ENCODE measurements around the gene OR4D11. TPM values are rescaled to one million over a fixed set of nuclear protein-coding genes. Genes with fewer than 3 reads are reported as not detected.
A peak's percentile ranks its signal among the peaks of the same experiment; 100 is the strongest.

OR4D11 gene
- total and polyA plus RNA-seq, 9 of the 15 experiments (the other 6 are each of a cell fraction or from before 2014, with no cell fraction given): not detected

DNA sequence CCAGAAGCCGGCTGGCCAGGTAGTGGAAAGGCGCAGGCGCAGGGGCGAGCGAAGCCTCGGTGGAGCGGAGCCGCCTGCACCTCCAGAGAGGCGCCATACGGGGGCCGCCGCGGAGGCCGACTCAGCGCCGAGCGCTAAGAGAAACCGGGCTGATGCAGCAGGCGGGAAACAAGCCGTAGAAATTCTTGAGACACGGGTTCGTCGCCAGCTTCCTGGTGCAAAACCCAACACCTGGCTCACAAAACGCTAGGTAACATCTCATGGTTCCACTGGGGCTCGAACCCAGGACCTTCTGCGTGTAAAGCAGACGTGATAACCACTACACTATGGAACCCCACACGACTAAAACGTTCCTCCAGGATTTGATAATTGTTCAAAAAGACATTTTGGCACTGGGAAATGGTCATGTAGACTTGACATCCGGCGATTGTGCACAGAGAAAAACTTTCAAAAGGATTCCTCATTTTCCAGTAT lies 47.0 kb downstream of the OR4D11 start (continued):
- TF ChIP-seq TSHZ1 (CRISPR knock-in tag; IDR thresholded peaks at IDR 0.05): no peak
- no peak for TF ChIP-seq ZNF609 (CRISPR knock-in tag; IDR thresholded peaks at IDR 0.05; ENCODE audit: borderline replicate concordance)
- TF ChIP-seq EP300 (IDR thresholded peaks at IDR 0.05; ENCODE audit: low read length): peak; percentile 49
- TF ChIP-seq BHLHE40 (IDR thresholded peaks at IDR 0.05; ENCODE audit: low read length): 0 out of 2 replicates have a peak, but pooled peaks have one; percentile 30
- no peak for TF ChIP-seq PHF21A (IDR thresholded peaks at IDR 0.05; ENCODE audit: borderline replicate concordance, low read depth)
- TF ChIP-seq ZNF699 (CRISPR knock-in tag; IDR thresholded peaks at IDR 0.05; ENCODE audit: insufficient replicate concordance): no peak
- no peak for TF ChIP-seq ZNF146 (CRISPR knock-in tag; IDR thresholded peaks at IDR 0.05; ENCODE audit: unreplicated experiment)
- no peak for TF ChIP-seq KLF10 (CRISPR knock-in tag; IDR thresholded peaks at IDR 0.05)
- TF ChIP-seq GTF2E2 (tag; IDR thresholded peaks at IDR 0.05): no peak; the same call in 1 of the 2 replicates
- peak; percentile 37 for TF ChIP-seq POLR2B (IDR thresholded peaks at IDR 0.05; ENCODE audit: low read depth, partially characterized antibody)
- TF ChIP-seq, protein P1, sequence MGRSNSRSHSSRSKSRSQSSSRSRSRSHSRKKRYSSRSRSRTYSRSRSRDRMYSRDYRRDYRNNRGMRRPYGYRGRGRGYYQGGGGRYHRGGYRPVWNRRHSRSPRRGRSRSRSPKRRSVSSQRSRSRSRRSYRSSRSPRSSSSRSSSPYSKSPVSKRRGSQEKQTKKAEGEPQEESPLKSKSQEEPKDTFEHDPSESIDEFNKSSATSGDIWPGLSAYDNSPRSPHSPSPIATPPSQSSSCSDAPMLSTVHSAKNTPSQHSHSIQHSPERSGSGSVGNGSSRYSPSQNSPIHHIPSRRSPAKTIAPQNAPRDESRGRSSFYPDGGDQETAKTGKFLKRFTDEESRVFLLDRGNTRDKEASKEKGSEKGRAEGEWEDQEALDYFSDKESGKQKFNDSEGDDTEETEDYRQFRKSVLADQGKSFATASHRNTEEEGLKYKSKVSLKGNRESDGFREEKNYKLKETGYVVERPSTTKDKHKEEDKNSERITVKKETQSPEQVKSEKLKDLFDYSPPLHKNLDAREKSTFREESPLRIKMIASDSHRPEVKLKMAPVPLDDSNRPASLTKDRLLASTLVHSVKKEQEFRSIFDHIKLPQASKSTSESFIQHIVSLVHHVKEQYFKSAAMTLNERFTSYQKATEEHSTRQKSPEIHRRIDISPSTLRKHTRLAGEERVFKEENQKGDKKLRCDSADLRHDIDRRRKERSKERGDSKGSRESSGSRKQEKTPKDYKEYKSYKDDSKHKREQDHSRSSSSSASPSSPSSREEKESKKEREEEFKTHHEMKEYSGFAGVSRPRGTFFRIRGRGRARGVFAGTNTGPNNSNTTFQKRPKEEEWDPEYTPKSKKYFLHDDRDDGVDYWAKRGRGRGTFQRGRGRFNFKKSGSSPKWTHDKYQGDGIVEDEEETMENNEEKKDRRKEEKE (IDR thresholded peaks at IDR 0.05; ENCODE audit: borderline replicate concordance in 1 of 2, control insufficient read depth in 1 of 2, low read depth in 2 of 2, low read length in 1 of 2): peak in 1 of 2 experiments; percentile 92; a peak in 2 of 4 replicates
- TF ChIP-seq, protein P2, sequence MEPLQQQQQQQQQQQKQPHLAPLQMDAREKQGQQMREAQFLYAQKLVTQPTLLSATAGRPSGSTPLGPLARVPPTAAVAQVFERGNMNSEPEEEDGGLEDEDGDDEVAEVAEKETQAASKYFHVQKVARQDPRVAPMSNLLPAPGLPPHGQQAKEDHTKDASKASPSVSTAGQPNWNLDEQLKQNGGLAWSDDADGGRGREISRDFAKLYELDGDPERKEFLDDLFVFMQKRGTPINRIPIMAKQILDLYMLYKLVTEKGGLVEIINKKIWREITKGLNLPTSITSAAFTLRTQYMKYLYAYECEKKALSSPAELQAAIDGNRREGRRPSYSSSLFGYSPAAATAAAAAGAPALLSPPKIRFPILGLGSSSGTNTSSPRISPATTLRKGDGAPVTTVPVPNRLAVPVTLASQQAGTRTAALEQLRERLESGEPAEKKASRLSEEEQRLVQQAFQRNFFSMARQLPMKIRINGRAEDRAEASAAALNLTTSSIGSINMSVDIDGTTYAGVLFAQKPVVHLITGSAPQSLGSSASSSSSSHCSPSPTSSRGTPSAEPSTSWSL (CRISPR knock-in tag; IDR thresholded peaks at IDR 0.05; ENCODE audit: borderline replicate concordance): no peak
- no peak for TF ChIP-seq HDAC8 (tag; IDR thresholded peaks at IDR 0.05)
- no peak for TF ChIP-seq PHF8 (IDR thresholded peaks at IDR 0.05; ENCODE audit: borderline replicate concordance, low read length)

Measured in K562 (cell line).